Posterior vena cava (tissue), 2 donors: Measurements from ENCODE around the gene CHD1L. TPM values are rescaled to one million over a fixed set of nuclear protein-coding genes. Genes with fewer than 3 reads are reported as not detected.
"Not testable (repeated sequence)": the region's sequence is repeated elsewhere in the genome, so short reads cannot be mapped to it uniquely, and the experiment has no call there.

Source experiments
- DNase-seq: peaks from one replicate; pipeline ENCODE4 v3.0.0-alpha.2; 2020; ENCODE audit warnings: low spot score
- intact Hi-C, 2 donors: fragments of 100-400 bp; cut with DNase I; formaldehyde crosslinking; loops; one replicate each; pipeline versions ENCODE4 v1.14.1 to v1.14.2; 2022 to 2023
- long read RNA-seq, 2 donors: library from polyadenylated mRNA; unstranded; transcript quantifications; one replicate each; pipeline ENCODE4 v2.0.0, GENCODE V29; 2020 to 2021
- total RNA-seq, 2 donors: library from RNA; stranded (reverse); fragmentation: NEBNext Ultra II Directional; extraction: Animal tissue kit (Norgen Biotek cat#: 25700); gene quantifications; one replicate each; pipeline ENCODE4 v1.2.1, GENCODE V29; 2021
- donor health status: DM: yes; HTN: yes; CAD: no.
- donor health status: DM: yes; HTN: yes; CAD: no.

Gene CHD1L
- 10 to 100 TPM; 36.4 to 38.9 TPM for total RNA-seq
- long read RNA-seq, donor 1, transcript CHD1L-202 (23 exons, 2,967 nt): major isoform, 16 of 24 reads
- long read RNA-seq, donor 1, partial matches to known transcripts: 5 of 24 reads
- long read RNA-seq, donor 1, other reads (novel, unspliced or antisense): 3 of 24 reads
- long read RNA-seq, donor 2, transcript CHD1L-202 (23 exons, 2,967 nt): major isoform, 44 of 74 reads
- long read RNA-seq, donor 2, partial matches to known transcripts: 23 of 74 reads
- long read RNA-seq, donor 2, other reads (novel, unspliced or antisense): 6 of 74 reads

DNA sequence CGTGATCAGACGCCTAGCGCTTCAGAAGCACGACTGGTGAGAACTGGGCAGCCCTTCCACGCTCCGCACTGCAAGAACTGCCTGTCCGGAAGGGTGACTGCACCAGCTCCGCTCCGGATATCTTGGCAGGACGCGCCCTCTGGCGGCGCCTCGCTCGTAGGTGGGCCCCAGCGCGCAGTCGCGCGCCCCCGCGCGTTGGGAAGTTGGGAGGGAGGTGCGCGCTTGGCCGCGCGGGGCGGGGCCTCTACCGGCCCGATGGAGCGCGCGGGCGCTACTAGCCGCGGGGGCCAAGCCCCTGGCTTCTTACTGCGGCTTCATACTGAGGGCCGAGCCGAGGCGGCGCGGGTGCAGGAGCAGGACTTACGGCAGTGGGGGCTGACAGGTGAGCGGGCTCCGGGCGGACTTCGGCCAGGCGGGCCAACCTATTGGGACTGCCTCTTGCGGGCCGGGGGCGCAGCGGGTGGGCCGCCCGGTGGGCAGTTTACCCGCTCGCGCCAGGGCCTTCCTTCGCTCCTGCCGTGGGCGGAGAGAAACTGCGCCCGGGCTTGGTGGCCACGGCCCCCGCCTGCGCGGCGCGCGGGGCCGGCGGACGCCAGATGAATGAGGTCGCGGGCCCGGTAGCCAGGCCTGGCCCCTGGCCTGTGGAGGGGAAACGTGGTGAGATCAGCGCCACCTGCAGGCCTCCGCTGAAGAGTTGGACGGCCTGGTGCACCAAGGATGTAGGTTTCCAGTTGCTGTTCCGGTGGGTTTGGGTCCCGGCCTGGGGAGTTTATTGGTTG lies at the start of gene CHD1L:
TSS of gene CHD1L (plus strand) at position 236 of the 779 bp plus-strand sequence. CDS start at position 256, 20 bp downstream.
- intact Hi-C loops: loop anchor here (2.0 to 5.0 kb wide), 3 partner anchors 70 to 155 kb away; partner anchors contain the start of gene PRKAB2 (in 2 of the 2)
- DNase-seq: peak; percentile 99

DNA sequence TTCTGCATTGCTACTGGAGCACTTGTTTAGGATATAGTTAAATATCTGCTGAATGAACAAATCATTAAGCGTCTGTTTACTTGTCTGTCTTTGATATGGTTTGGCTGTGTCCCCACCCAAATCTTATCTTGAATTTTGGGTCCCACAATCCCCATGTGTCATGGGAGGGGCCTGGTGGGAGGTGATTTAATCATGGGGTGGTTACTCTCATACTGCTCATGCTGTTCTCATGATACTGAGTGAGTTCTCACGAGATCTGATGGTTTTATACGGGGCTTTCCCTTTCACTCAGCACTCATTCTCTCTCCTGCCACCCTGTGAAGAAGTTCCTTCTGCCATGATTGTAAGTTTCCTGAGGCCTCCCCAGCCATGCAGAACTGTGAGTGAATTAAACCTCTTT lies 45.2 kb upstream of the CHD1L start:
- DNase-seq, intact Hi-C loops: not testable (repeated sequence)

DNA sequence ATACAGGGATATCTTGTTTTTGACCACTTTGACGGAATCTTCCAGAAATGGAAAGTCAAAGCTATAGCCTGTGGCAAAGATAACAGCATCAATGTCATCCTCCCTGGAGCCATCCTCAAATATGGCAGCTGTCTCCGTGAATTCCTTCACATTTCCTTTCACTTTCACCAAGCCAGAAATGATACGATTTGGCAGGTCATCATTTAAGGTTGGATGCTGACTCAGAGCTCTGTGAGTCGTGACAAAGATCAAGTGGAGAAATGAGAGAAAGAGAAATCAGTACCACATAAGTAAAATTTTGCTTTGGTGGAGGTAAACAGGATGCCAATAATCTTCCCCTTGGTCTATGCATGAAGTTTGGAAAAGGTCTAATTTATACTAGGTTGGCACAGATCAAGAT lies 41.2 kb upstream of the CHD1L start:
- DNase-seq: no peak
- intact Hi-C loops: no loop called here

DNA sequence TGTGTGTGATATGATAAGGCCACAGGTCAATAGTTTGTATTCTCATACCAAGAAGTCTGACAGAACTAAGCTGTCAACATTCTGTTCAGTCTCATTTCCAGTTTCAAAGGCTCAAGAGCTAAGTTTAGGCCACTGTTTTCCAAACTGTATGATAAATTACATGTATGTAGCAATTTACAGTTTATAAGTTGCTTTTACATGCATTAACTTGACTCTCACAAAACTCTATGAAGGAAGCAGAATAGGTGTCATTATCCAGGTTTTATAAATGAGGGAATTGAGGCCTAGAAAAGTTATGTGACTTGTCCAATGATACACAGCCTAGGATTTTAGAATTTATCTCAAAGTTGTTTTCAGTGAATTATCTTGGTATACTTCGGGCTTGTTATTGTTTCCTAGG lies 40.7 kb upstream of the CHD1L start:
- intact Hi-C loops: no loop called here
- DNase-seq: no peak

DNA sequence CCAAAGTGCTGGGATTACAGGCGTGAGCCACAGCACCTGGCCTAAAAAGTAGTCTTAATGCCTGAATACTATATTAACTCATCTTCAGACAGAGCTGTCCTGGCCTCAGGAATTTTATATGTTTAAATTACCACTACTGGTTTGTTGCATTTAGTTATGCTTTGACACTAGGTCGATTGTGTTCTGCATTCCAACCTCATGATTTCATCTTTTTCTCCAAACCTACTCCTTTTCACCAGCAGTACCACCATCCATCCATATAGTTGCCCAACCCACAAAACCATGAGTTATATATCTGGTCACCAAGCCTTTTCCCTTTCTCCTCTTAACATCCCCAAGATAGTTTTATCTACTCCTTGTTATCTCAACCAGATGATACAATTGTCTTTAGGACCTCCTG lies 39.9 kb upstream of the CHD1L start:
- no peak for DNase-seq
- intact Hi-C loops: no loop called here

DNA sequence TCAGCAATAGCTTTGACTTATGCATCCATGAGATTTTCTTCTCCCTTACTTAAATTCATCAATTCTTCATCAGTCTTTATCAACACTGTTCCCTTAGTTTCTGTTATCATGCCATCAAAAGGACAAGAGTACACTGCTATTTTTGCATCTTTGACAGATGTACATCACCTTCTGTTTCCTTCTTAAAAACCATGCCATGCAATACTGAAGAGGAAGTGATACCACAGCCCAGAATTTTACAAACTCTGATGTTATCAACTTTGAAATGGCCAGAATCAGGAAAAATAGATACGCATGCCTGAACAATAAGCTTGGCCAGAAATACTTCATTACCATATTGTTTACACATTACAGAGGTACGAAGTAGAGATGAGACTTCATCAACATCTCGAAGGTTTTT lies 38.4 kb upstream of the CHD1L start:
- no peak for DNase-seq
- intact Hi-C loops: no loop called here

DNA sequence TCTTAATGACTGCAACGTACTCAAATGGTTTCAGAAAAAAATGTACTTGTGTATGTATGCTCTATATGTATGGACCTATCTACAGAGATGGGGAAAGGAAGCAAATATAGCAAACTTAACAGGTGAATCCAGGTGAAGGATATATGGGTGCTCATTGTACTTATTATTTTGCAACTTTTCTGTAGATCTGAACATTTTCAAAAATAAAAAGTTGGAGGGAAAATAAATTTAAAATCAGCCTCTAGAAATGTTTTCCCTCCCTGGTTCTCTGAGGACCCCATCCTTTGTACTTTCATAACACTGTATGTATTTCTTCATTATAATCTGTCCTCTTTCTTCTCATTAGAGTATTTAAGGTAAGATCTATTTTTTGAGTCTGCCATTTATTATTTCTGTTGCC lies 35.3 kb upstream of the CHD1L start:
- intact Hi-C loops: no loop called here

DNA sequence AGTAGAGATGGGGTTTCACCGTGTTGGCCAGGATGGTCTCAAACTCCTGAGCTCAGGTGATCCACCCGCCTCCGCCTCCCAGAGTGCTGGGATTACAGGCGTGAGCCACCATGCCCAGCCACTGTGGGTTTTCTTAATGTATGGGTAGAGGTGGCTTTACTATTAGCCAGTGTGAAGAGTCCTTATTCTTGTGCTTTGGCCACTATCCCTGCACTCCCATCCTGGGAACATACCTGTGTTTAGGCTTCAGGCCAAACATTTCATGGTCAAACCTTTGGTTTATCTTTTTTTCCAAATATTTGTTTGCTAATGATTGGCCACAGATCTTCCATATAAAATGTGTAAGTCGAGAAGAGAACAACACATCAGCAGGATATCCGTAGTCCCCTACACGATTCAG lies 33.9 kb upstream of the CHD1L start:
- intact Hi-C loops: no loop called here
- no peak for DNase-seq

More for the DNA sequence above, 35.3 kb upstream of the CHD1L start:
- no peak for DNase-seq

DNA sequence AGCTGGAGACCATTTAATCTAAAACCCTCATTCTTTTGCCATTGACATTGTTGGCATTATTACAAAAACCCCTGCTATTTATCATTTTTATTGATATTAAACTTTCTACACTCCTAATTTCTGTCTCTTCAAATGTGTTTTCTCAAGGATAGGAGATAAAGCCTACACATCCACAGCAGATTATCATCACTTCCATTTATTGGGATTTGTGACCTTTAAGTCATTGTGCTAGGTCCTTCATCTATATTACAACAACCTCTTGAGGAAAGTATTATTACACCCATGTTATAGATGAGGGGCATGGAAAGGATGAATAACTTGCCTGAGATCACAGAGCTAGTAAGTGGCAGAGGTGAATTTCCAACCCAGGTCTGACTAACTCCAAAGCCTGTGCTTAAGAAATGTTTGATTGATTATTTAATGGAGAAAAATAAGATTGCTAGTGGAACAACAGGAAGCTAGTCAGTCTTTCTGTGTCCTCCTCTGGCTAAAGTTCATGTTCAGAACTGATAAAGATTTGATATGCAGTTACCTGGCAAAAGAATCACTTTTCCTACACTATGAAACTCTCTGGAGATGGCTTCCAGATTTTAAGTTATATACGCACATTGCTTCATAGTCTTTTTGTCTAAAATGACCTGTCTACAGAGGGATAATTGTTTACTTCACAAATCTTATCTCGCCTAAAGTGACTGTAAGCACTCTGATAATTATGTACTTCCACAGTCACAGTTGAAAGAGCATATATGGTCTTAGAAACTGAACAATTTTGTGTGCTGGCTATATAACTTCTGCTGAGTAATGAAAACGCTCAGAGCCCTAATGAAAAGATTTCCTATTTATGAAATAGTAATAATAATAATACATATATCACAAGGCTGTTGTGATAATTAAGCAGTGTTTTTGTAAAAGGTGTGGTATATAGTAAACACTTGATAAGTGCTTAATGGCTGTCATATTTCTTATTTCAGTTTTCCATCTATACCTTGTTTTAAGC lies 32.4 kb upstream of the CHD1L start:
- intact Hi-C loops: loop anchor here in 1 of 2 donors (2.0 kb wide), 1 partner anchor 47 kb away; no protein-coding TSS in a partner anchor
- DNase-seq: no peak

DNA sequence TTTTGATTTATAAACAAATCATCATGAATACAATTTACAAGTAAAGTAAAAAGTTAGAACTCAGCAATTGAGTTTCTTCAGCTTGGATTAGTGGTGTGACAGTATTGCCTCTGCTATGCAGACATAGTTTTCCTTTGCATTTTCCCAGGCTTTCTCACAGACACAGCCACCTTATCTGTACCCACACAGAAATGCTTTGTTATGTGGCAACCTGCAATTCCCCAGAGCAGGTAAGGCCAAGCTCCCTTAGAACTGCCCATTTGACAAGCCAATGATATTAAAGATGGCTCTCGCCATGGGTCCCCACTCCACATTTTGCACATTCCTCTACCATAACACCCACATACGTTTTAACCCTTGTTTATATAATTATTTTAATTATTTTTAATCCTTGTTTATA lies 31.5 kb upstream of the CHD1L start:
- intact Hi-C loops: loop anchor here in 1 of 2 donors (2.0 kb wide), 1 partner anchor 46 kb away; no protein-coding TSS in a partner anchor
- DNase-seq: no peak

DNA sequence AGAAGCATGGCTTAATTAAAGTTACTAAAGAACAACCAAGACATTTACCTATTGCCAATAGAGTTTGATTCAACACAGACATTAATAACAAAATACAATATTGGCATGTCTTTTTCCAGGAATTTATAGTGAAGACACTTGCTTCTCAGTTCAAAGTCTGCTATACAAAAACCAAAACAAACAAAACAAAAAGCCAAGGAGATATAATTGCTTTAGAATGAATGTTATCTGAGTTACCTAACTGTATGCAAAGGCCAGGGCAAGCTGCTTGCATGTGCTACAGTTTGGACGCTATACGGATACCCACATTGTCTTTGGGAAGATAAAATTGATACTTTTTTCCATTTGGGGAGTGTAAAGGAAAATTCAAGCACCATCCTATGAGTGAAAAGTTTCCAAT lies 30.9 kb upstream of the CHD1L start:
- intact Hi-C loops: loop anchor here in 1 of 2 donors (2.0 kb wide), 1 partner anchor 45 kb away; no protein-coding TSS in a partner anchor
- DNase-seq: no peak

DNA sequence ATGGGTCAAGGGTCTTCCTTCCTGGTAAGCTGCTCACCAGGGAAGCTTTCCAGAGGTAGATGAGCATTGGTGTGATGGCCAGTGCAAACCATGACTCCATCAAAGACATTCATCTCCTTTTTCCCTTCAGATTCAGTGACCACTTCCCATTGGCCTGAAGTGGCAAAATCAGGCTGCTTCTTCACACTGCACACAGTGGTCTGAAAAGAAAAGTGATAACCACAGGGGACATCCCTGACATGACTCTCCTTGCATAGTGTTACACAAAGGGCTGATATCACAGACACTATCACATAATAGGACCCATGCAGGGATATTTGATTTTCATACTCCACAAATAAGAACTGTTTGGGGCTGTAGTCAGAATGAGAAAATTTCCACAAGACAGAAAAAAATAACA lies 29.2 kb upstream of the CHD1L start:
- intact Hi-C loops: no loop called here
- no peak for DNase-seq

DNA sequence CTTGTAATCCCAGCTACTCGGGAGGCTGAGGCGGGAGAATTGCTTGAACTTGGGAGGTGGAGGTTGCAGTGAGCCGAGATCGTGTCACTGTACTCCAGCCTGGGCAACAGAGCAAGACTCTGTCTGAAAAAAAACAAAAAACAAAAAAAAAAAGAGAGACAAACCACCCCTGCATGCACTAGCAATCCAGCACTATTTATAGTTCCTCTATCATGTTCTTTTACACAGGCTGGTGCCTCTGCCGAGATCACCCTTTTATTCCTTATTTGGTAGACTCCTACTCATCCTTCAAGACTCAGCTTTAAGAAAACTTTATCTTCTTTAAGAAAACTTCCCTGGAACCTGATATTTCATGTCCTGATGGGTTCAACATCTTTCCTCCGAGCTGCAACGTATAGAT lies 28.2 kb upstream of the CHD1L start:
- intact Hi-C loops: no loop called here
- no peak for DNase-seq

DNA sequence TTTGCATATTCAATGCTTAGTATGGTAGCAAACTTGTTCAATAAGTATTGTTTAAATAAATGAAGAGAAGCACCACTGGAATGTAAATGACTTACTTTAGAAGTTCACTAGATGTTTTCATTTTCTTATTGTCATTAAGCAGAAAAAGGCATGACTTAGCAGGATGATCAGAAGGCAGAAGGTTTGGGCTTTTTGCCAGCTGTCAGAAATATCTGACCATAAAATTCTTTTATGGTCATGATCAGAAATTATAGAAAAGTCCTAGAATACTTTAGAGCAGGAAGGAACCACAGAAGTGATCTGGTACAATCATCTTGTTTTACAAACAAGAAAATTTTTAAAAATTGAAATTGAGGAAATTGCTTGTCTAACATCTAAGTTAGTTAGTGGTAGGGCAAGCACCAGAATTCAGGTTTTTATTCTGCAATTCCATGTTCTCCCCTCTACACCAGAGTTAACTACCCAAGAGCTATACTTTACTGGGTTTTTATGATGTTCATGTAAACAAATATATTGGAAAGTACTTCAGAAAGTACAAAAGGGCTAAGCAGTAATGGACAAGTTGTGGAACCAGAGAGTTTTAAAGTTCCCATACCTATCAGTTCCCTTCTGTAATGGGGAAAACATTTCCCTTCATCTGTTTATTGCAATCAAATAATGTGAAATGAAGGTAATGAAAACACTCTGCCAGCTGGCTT lies 27.5 kb upstream of the CHD1L start:
- DNase-seq: no peak
- intact Hi-C loops: no loop called here

DNA sequence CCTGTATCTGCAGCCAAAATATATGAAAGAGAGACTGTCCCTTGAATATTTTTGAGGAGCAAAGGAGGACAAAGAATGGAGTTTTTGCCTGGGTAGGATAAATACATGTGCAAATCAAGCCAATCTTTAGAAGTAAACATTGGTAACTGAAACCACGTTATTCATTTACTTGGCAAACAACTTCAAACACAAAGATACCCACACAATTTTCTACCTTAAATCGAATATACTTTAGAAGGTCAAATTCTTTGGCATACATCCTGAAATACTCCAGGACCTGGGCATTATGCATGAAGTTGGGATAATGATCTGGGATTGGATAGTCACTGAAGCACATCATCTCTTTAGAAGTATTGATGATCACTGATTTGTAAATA lies 27.0 kb upstream of the CHD1L start:
- intact Hi-C loops: no loop called here
- DNase-seq: no peak

DNA sequence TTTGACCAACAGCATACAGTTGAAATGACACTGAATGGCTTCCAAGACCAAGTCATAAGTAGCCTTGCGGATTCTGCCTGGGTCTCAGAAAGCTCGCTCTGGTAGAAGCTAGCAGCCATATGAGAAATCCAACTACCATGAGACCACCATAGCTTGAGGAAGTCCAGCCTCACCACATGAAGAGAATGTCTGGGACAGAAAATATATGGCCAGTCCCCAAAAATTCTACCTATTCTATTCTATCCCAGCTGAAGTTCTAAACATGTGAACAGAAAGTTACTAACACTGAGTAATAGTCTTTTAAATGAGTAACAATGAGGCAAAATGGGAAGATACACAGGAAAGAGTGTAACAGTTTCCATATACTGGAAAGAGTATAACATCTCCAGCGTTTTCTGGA lies 26.4 kb upstream of the CHD1L start:
- intact Hi-C loops: no loop called here
- no peak for DNase-seq

DNA sequence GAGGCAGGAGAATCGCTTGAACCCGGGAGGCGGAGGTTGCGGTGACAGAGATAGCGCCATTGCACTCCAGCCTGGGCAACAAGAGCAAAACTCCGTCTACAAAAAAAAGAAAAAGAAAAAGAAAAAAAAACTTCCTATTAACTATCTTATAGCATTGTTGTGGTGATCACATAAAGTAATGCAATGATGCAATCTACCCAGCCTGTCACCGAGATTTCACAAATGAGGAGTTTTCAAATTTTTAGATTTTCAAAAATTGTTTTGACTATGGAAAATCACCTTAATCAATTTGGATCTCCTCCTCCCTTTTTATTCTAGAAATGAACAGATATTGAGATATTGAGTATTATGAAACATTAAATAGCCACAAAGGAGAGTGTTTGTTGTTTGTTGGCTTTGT lies 25.3 kb upstream of the CHD1L start:
- intact Hi-C loops: no loop called here
- DNase-seq: no peak

DNA sequence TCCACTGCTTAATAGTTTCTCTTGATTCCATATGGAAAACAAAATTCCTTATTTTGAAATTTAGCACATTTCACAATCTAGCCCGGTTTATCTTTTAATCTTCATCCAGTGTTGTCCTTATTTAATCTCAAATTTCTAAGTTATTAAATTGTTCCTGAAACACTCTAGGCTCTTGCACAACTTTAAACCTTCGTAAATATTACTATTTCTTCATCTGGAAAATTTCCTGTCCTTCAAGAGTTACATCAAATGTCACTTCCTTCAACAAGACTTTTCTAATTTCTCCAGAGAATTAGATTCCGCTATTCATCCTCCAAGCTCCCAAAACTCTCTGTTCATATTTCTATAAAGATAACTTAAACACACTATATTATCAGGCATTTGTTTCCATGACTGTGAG lies 23.9 kb upstream of the CHD1L start:
- DNase-seq: no peak
- intact Hi-C loops: no loop called here
